HepG2 (cell line): ENCODE measurements around the gene LURAP1L. TPM values are rescaled to one million over a fixed set of nuclear protein-coding genes. Genes with fewer than 3 reads are reported as not detected.

ENCODE experiments used
- ATAC-seq: fragments of 200-7000 bp; cut with Tn5 transposase; 3 replicates; pipeline ENCODE4 v1.9.1; 2020; ENCODE audit warnings: mild to moderate bottlenecking, moderate library complexity
- BruUV-seq: library from RNA; stranded (reverse); fragments of 400-500 nt; replicated peaks from 2 replicates; lab custom pipeline; 2021; lab: Mats Ljungman, UMichigan
- CTCF ChIA-PET: fragments of 300-600 bp; formaldehyde crosslinking; extraction: SDS; loops from one replicate; lab custom pipeline; 2021; ENCODE audit warnings: low total read pairs, inconsistent platforms, low intra/inter-chr PET ratio; lab: Yijun Ruan, JAX
- POLR2A ChIA-PET: fragments of 350-600 bp; sonication (Branson Sonifier 250); formaldehyde crosslinking; loops from one replicate; lab custom pipeline; 2020; ENCODE audit warnings: antibody characterized with exemption, inconsistent platforms; lab: Yijun Ruan, JAX
- DNase-seq: peaks from one replicate; pipeline ENCODE4 v3.0.0-alpha.2; 2015; ENCODE audit warnings: low spot score
- FAIRE-seq: peaks from 3 replicates; lab custom pipeline; 2011; peaks lifted over from hg19 to GRCh38; lab: Jason Lieb, UNC
- H2AFZ ChIP-seq: one replicate; pipeline ENCODE4 v1.6.1; 2011; ENCODE audit warnings: low read length, inconsistent platforms
- H3K27ac ChIP-seq: fragments of 300-600 bp; 3 replicates; pipeline ENCODE4 v1.8.0; 2011; ENCODE audit warnings: mixed run types, mild to moderate bottlenecking, mixed read lengths, low read length, inconsistent platforms; ENCODE audit not compliant: insufficient read depth; ENCODE audit errors: extremely low read length
- H3K27me3 ChIP-seq, 2 experiments: fragments of 200-600 bp in 1 of 2; 2 replicates in 1 of 2; 3 replicates in 1 of 2; pipeline versions ENCODE4 v1.6.0 to v1.8.0; 2011; ENCODE audit warnings: low read length in 2 of 2, mild to moderate bottlenecking in 2 of 2, moderate library complexity in 2 of 2, inconsistent platforms in 1 of 2; ENCODE audit not compliant: insufficient read depth in 2 of 2, control insufficient read depth in 1 of 2
- H3K36me3 ChIP-seq, 2 experiments: fragments of 200-600 bp in 1 of 2; replicated peaks in 1 of 2; 2 replicates in 1 of 2; 3 replicates in 1 of 2; pipeline versions ENCODE4 v1.5.1 to v1.8.0; 2011; ENCODE audit warnings: low read length in 2 of 2, inconsistent platforms in 1 of 2; ENCODE audit not compliant: insufficient read depth in 2 of 2, control insufficient read depth in 1 of 2
- H3K4me1 ChIP-seq: 2 replicates; pipeline ENCODE4 v1.5.1; 2012; ENCODE audit warnings: low read length, inconsistent platforms; ENCODE audit not compliant: insufficient read depth
- H3K4me2 ChIP-seq: 2 replicates; pipeline ENCODE4 v1.6.0; 2011; ENCODE audit warnings: low read depth, low read length, inconsistent platforms
- H3K4me3 ChIP-seq, 3 experiments: fragments of 200-600 bp in 1 of 3; sonication (generic), shearing (Covaris generic) in 1 of 3; replicated peaks in 1 of 3; 2 replicates each; pipeline ENCODE4 v1.5.1; 2011 to 2016; ENCODE audit warnings: low read length in 3 of 3, inconsistent platforms in 2 of 3, low read depth in 2 of 3, mild to moderate bottlenecking in 2 of 3, control low read depth in 1 of 3, mixed read lengths in 1 of 3; ENCODE audit not compliant: insufficient read depth in 1 of 3
- H3K79me2 ChIP-seq: one replicate; pipeline ENCODE4 v1.6.1; 2011; ENCODE audit warnings: low read length, inconsistent platforms; ENCODE audit not compliant: insufficient read depth
- H3K9ac ChIP-seq: 2 replicates; pipeline ENCODE4 v1.6.0; 2011; ENCODE audit warnings: mild to moderate bottlenecking, low read depth, low read length, inconsistent platforms; ENCODE audit not compliant: insufficient read depth
- H3K9me3 ChIP-seq: 2 replicates; pipeline ENCODE4 v1.5.1; 2012; ENCODE audit warnings: mild to moderate bottlenecking, low read length
- H4K20me1 ChIP-seq: 2 replicates; pipeline ENCODE4 v1.6.0; 2011; ENCODE audit warnings: inconsistent platforms, mild to moderate bottlenecking, low read length, moderate library complexity; ENCODE audit not compliant: insufficient read depth
- CEBPB ChIP-seq: IDR thresholded peaks from 2 replicates; pipeline ENCODE4 v1.6.1; 2011; ENCODE audit warnings: low read depth, low read length, improper control_type of control experiment, borderline replicate concordance
- ELF3 ChIP-seq: IDR thresholded peaks from 2 replicates; pipeline ENCODE4 v1.6.1; 2016; ENCODE audit warnings: missing genetic modification reagents, missing compliant biosample characterization
- HNRNPK ChIP-seq: fragments of 200-400 bp; formaldehyde crosslinking; IDR thresholded peaks from 2 replicates; pipeline ENCODE4 v1.6.1; 2018; ENCODE audit warnings: low read length, low read depth, moderate library complexity, mild to moderate bottlenecking; ENCODE audit not compliant: poor library complexity, severe bottlenecking
- NR3C1 ChIP-seq: sonication (generic); formaldehyde crosslinking; IDR thresholded peaks from 2 replicates; pipeline ENCODE4 v1.4.0; 2020; ENCODE audit warnings: missing genetic modification reagents
- PAXIP1 ChIP-seq: sonication (generic); formaldehyde crosslinking; conservative IDR thresholded peaks from 2 replicates; pipeline ENCODE4 v1.4.0; 2020; ENCODE audit warnings: mild to moderate bottlenecking, missing genetic modification reagents, moderate library complexity
- SMARCC2 ChIP-seq: fragments of 450-650 bp; IDR thresholded peaks from 2 replicates; pipeline ENCODE4 v1.6.1; 2017; ENCODE audit warnings: antibody characterized with exemption, mild to moderate bottlenecking
- THAP7 ChIP-seq: sonication (generic); formaldehyde crosslinking; IDR thresholded peaks from 2 replicates; pipeline ENCODE4 v1.8.1; 2023; ENCODE audit warnings: mild to moderate bottlenecking, missing genetic modification reagents
- ZBTB26 ChIP-seq: IDR thresholded peaks from 2 replicates; pipeline ENCODE4 v1.6.1; 2016; ENCODE audit warnings: missing compliant biosample characterization, missing genetic modification reagents, borderline replicate concordance
- ZNF317 ChIP-seq: sonication (generic); formaldehyde crosslinking; IDR thresholded peaks from 2 replicates; pipeline ENCODE4 v1.5.0; 2020; ENCODE audit warnings: mild to moderate bottlenecking, missing genetic modification reagents
- ZNF850 ChIP-seq: sonication (generic); formaldehyde crosslinking; conservative IDR thresholded peaks from 2 replicates; pipeline ENCODE4 v1.9.0; 2021; ENCODE audit warnings: mild to moderate bottlenecking, missing genetic modification reagents
- in situ Hi-C: cut with HindIII; loops from 2 replicates; pipeline ENCODE4 v1.10.0; 2017; ENCODE audit warnings: low pct_unique_long_range_greater_than_20kb; ENCODE audit not compliant: extremely low pct_ligation_motif_present
- intact Hi-C: fragments of 100-400 bp; cut with micrococcal nuclease; formaldehyde crosslinking; loops from one replicate; pipeline ENCODE4 v1.10.0; 2022; ENCODE audit not compliant: unreplicated experiment
- polyA plus RNA-seq, 8 experiments: library from polyadenylated mRNA; depleted of rRNA in 3 of 8; stranded (reverse) in 7 of 8; unstranded in 1 of 8; fragments of >200 nt; fragmentation: Illumina TruSeq in 4 of 8; extraction: Trizol in 4 of 8; gene quantifications; 2 replicates each; pipeline versions ENCODE4 v1.2.1 to v1.2.3, GENCODE V29; 2011 to 2016; ENCODE audit warnings: low read depth in 4 of 8, missing spikeins in 1 of 8, mixed read lengths in 1 of 8; ENCODE audit not compliant: insufficient read depth in 1 of 8
- total RNA-seq, 5 experiments: library from RNA; depleted of rRNA; stranded (reverse); fragments of >200 nt; fragmentation: Illumina TruSeq; extraction: Trizol; gene quantifications; 2 replicates each; pipeline ENCODE4 v1.2.3, GENCODE V29; 2016; ENCODE audit warnings: low read depth in 1 of 5

LURAP1L gene
- total and polyA plus RNA-seq, 2 of the 13 experiments (the other 11 are each of a cell fraction or from before 2014, with no cell fraction given): 6.7 to 16.6 TPM

GRCh38 chr9:12846035-12846434, 71.2 kb downstream of the LURAP1L start (continued):
- no peak for TF ChIP-seq PAXIP1 (CRISPR knock-in tag)

GRCh38 chr9:12847561-12847960, 72.7 kb downstream of the LURAP1L start:
- CTCF ChIA-PET: no interaction called here

More at GRCh38 chr9:12847561-12847960, 72.7 kb downstream of the LURAP1L start:
- DNase-seq: no peak
- H3K79me2 ChIP-seq: no peaks in the 10 kb centered on the region
- FAIRE-seq: no peak
- no peak overlapping the region for H3K4me2 ChIP-seq
- intact Hi-C loops (loop anchor here (10.0 kb wide), 1 partner anchor 117 kb away; no protein-coding TSS in a partner anchor), in situ Hi-C loops (no loop called here)
- H3K4me1 ChIP-seq: no peaks in the 10 kb centered on the region
- no peak overlapping the region for H2AFZ ChIP-seq
- H3K36me3 ChIP-seq: no peaks in the 10 kb centered on the region
- H3K9me3 ChIP-seq: no peaks in the 10 kb centered on the region
- no peak for TF ChIP-seq SMARCC2
- no peak for TF ChIP-seq ELF3 (CRISPR knock-in tag)
- TF ChIP-seq ZBTB26: no peak
- no peak for TF ChIP-seq THAP7 (CRISPR knock-in tag)
- TF ChIP-seq NR3C1 (CRISPR knock-in tag): no peak
- no peak for TF ChIP-seq ZNF317 (CRISPR knock-in tag)
- TF ChIP-seq CEBPB: no peak
- TF ChIP-seq ZNF850 (CRISPR knock-in tag): no peak
- no peak for TF ChIP-seq HNRNPK
- BruUV-seq: no TSS peak
- H3K27ac ChIP-seq: no peak overlapping the region
- no peak overlapping the region for H3K4me3 ChIP-seq
- peaks cover 4% of the 10 kb centered on the region; the same call in 1 of the 2 replicates for H4K20me1 ChIP-seq
- no peak overlapping the region for H3K9ac ChIP-seq
- no peak for ATAC-seq
- POLR2A ChIA-PET: no interaction called here
- no peaks in the 10 kb centered on the region for H3K27me3 ChIP-seq
